ENCODE results near the gene RABGAP1L. TPM values are rescaled to one million over a fixed set of nuclear protein-coding genes. Genes with fewer than 3 reads are reported as not detected.

Gene RABGAP1L
- polyA plus RNA-seq, 3 donors = 35.2 to 75.3 (median 63.3) TPM

DNA sequence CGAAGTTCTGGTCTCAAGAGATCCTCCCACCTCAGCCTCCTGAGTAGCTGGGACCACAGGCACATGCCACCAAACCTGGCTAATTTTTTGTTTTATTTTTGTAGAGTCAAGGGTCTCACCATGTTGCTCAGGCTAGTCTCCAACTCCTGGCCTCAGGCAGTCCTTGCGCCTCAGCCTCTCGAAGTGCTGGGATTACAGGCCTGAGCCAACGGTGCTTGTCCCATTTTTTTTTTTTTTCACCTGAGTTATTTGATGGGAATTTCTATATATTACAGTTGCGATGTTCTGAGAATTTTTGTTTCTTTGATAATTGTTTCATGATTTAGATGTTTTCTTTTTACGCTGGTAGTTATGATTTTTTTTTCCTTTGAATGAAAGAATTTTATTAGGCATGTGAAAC, 2.5 kb downstream of the RABGAP1L start:
- peaks cover 20% of the 10 kb centered on the region for H4K20me1 ChIP-seq (ENCODE audit: insufficient read depth, low read length)
- peaks cover 0 to 2% (median 0%) of the 10 kb centered on the region in 3 donors for H3K27me3 Mint-ChIP-seq (ENCODE audit: low read depth in 3 of 3)
- peaks cover 47% of the 10 kb centered on the region for H3K4me1 Mint-ChIP-seq
- H3K27me3 ChIP-seq (ENCODE audit: control insufficient read depth in 2 of 2, insufficient read depth in 2 of 2, low read length in 2 of 2) = no peaks in the 10 kb centered on the region
- H3K4me2 ChIP-seq (replicated peaks; ENCODE audit: extremely low read depth, low read length, poor library complexity, severe bottlenecking) = no peak overlapping the region
- DNase-seq = no peak
- no peaks in the 10 kb centered on the region for H3K9me3 ChIP-seq (replicated peaks in 1 of 2; ENCODE audit: control insufficient read depth in 1 of 2, insufficient read depth in 1 of 2, low read length in 2 of 2)
- H3K9ac ChIP-seq (ENCODE audit: insufficient read depth, low read length, poor library complexity, severe bottlenecking) = no peak overlapping the region
- H3K36me3 ChIP-seq (replicated peaks in 1 of 2; ENCODE audit: control insufficient read depth in 1 of 2, insufficient read depth in 2 of 2, low read length in 2 of 2) = no peaks in the 10 kb centered on the region
- WGBS (ENCODE audit: insufficient coverage) = 100% methylated on average over 3 of the region's 6 CpGs
- TF ChIP-seq CTCF (IDR thresholded peaks at IDR 0.05) = no peak
- no peak overlapping the region for H3K27ac ChIP-seq (ENCODE audit: low read depth in 1 of 2, low read length in 2 of 2)
- peaks cover 3 to 10% of the 10 kb centered on the region in 2 donors for H3K36me3 Mint-ChIP-seq
- H3K4me1 ChIP-seq (ENCODE audit: control insufficient read depth in 1 of 2, insufficient read depth in 2 of 2, low read length in 2 of 2) = peaks cover 18 to 27% of the 10 kb centered on the region in 2 donors
- no peak overlapping the region for H2AFZ ChIP-seq (ENCODE audit: insufficient read depth, low read depth, low read length, poor library complexity, severe bottlenecking)
- no peak overlapping the region for H3K4me3 ChIP-seq (replicated peaks in 1 of 3; ENCODE audit: low read depth in 2 of 3, low read length in 3 of 3)
- H3K9me3 Mint-ChIP-seq = no peaks in the 10 kb centered on the region
- peaks cover 51% of the 10 kb centered on the region for H3K79me2 ChIP-seq (ENCODE audit: insufficient read depth, low read length)
- H3K4me3 Mint-ChIP-seq = no peak overlapping the region
- H3K27ac Mint-ChIP-seq = no peak overlapping the region
- intact Hi-C loops (cut with micrococcal nuclease) = loop anchor here in 1 of 2 donors (10.0 kb wide), 1 partner anchor 297 kb away; the partner anchor contains the start of genes GAS5 and ZBTB37

- no peak for DNase-seq
- Histone ChIP-seq H3K4me3 (replicated peaks in 1 of 3; ENCODE audit: low read depth in 2 of 3, low read length in 3 of 3) (no peak overlapping the region), H3K9me3 (replicated peaks in 1 of 2; ENCODE audit: control insufficient read depth in 1 of 2, insufficient read depth in 1 of 2, low read length in 2 of 2) (no peaks in the 10 kb centered on the region), H3K4me2 (replicated peaks; ENCODE audit: extremely low read depth, low read length, poor library complexity, severe bottlenecking) (no peak overlapping the region), H3K4me1 (ENCODE audit: control insufficient read depth in 1 of 2, insufficient read depth in 2 of 2, low read length in 2 of 2) (peaks cover 12 to 18% of the 10 kb centered on the region in 2 donors), H4K20me1 (ENCODE audit: insufficient read depth, low read length) (peaks cover 26% of the 10 kb centered on the region), H3K9ac (ENCODE audit: insufficient read depth, low read length, poor library complexity, severe bottlenecking) (no peak overlapping the region), H3K27me3 (ENCODE audit: control insufficient read depth in 2 of 2, insufficient read depth in 2 of 2, low read length in 2 of 2) (no peaks in the 10 kb centered on the region), H3K79me2 (ENCODE audit: insufficient read depth, low read length) (peaks cover 80% of the 10 kb centered on the region), H3K36me3 (replicated peaks in 1 of 2; ENCODE audit: control insufficient read depth in 1 of 2, insufficient read depth in 2 of 2, low read length in 2 of 2) (no peaks in the 10 kb centered on the region), H2AFZ (ENCODE audit: insufficient read depth, low read depth, low read length, poor library complexity, severe bottlenecking) (no peak overlapping the region), H3K27ac (ENCODE audit: low read depth in 1 of 2, low read length in 2 of 2) (no peak overlapping the region)
- 100% methylated on average over 1 of the region's 2 CpGs for WGBS (ENCODE audit: insufficient coverage)
- intact Hi-C loops (cut with micrococcal nuclease) = loop anchor here in 1 of 2 donors (10.0 kb wide), 1 partner anchor 300 kb away; the partner anchor contains the start of genes GAS5 and ZBTB37
- Mint-ChIP-seq H3K36me3 (peaks cover 3 to 15% of the 10 kb centered on the region in 2 donors), H3K27me3 (ENCODE audit: low read depth in 3 of 3) (peaks cover 0 to 5% (median 0%) of the 10 kb centered on the region in 3 donors), H3K27ac (peak overlapping the region in 2 of 7 donors; percentile 21 to 75), H3K4me3 (no peak overlapping the region), H3K9me3 (no peaks in the 10 kb centered on the region), H3K4me1 (peaks cover 54% of the 10 kb centered on the region)
- no peak for TF ChIP-seq CTCF (IDR thresholded peaks at IDR 0.05)
These were observed 5.5 kb downstream of the RABGAP1L start for GRCh38 chr1:174164826-174165225.

Data from CD14-positive monocyte (primary cell).